ENCODE results near the gene CD163L1. TPM values are rescaled to one million over a fixed set of nuclear protein-coding genes. Genes with fewer than 3 reads are reported as not detected.

CD163L1 gene
- total and polyA plus RNA-seq, 7 experiments from 2014 or later = 0.47 to 2.1 (median 1.5) TPM; not detected in 4

DNA sequence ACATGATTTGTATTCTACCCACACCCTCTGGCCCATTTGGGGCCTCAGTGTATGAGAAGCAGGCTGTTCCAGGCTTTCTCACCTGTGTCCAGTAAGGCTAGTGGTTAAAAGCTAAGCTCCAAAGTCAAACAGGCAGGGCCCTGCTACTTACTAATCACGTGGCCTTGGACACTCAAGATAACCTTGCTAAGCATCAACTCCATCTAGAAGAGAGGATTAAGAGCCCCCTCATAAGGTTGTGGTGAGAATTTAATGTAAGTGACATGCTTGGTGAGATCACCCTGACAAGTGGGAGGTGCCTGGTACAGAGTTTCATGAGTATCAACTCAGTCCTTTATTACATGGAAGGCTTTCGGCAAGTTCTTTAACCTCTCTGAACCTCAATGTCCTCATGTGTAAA is 122.3 kb downstream of the CD163L1 start:
- Histone ChIP-seq H3K27me3 (ENCODE audit: control insufficient read depth in 2 of 2, insufficient read depth in 2 of 2, low read length in 2 of 2) (no peaks in the 10 kb centered on the region), H3K36me3 (ENCODE audit: control insufficient read depth in 2 of 3, insufficient read depth in 3 of 3, low read length in 3 of 3) (no peaks in the 10 kb centered on the region), H3K27ac (ENCODE audit: low read depth, low read length) (no peak overlapping the region), H3K9me3 (ENCODE audit: control insufficient read depth in 2 of 3, low read length in 3 of 3) (no peaks in the 10 kb centered on the region), H3K4me3 (ENCODE audit: low read length) (no peak overlapping the region), H3K4me1 (ENCODE audit: control insufficient read depth in 2 of 2, insufficient read depth in 2 of 2, low read length in 2 of 2) (no peaks in the 10 kb centered on the region)
- ATAC-seq (no peak), DNase-seq (no peak)
- no peaks in the 10 kb centered on the region for H3K9me3 Mint-ChIP-seq
- peaks cover 0 to 19% (median 5%) of the 10 kb centered on the region in 5 donors for H3K27me3 Mint-ChIP-seq
- no peak overlapping the region for H3K4me3 Mint-ChIP-seq
- ChIA-PET POLR2A (no interaction called here), CTCF (no interaction called here)
- H3K4me1 Mint-ChIP-seq = no peaks in the 10 kb centered on the region
- H3K27ac Mint-ChIP-seq = no peak overlapping the region
- intact Hi-C loops (cut with micrococcal nuclease) = loop anchor here in 1 of 2 donors (10.0 kb wide), 1 partner anchor 313 kb away; no protein-coding TSS in a partner anchor
- no peaks in the 10 kb centered on the region for H3K36me3 Mint-ChIP-seq

DNA sequence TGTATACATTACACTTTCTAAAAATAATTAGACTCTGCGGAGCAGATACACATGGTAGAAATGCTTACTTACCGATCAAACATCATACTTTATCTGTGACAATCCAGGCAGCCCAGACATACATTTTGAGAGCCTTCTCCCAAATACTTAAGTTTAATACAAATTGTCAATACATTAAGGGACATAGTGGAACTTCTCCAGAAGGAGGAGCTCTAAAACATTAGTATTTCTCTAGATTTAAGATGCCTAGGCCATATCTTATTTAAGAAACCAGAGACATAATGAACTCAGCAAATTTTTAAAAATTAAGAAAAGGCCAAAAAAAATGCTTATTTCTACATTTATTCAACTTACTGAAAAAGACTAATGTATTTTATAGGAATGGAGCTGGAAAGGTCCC is 124.0 kb downstream of the CD163L1 start:
- no peak for DNase-seq
- Histone ChIP-seq H3K36me3 (ENCODE audit: control insufficient read depth in 2 of 3, insufficient read depth in 3 of 3, low read length in 3 of 3) (no peaks in the 10 kb centered on the region), H3K27me3 (ENCODE audit: control insufficient read depth in 2 of 2, insufficient read depth in 2 of 2, low read length in 2 of 2) (no peaks in the 10 kb centered on the region), H3K4me1 (ENCODE audit: control insufficient read depth in 2 of 2, insufficient read depth in 2 of 2, low read length in 2 of 2) (no peaks in the 10 kb centered on the region), H3K4me3 (ENCODE audit: low read length) (no peak overlapping the region), H3K27ac (ENCODE audit: low read depth, low read length) (no peak overlapping the region), H3K9me3 (ENCODE audit: control insufficient read depth in 2 of 3, low read length in 3 of 3) (no peaks in the 10 kb centered on the region)
- CTCF ChIA-PET = no interaction called here
- ATAC-seq = no peak
- H3K4me3 Mint-ChIP-seq = no peak overlapping the region
- no peaks in the 10 kb centered on the region for H3K36me3 Mint-ChIP-seq
- no peak overlapping the region for H3K27ac Mint-ChIP-seq
- POLR2A ChIA-PET = no interaction called here
- H3K9me3 Mint-ChIP-seq = no peaks in the 10 kb centered on the region
- peaks cover 0 to 9% (median 2%) of the 10 kb centered on the region in 5 donors for H3K27me3 Mint-ChIP-seq
- intact Hi-C loops (cut with micrococcal nuclease) = loop anchor here (1.0 to 10.0 kb wide), 2 partner anchors 140 to 315 kb away; no protein-coding TSS in a partner anchor
- H3K4me1 Mint-ChIP-seq = no peaks in the 10 kb centered on the region

DNA sequence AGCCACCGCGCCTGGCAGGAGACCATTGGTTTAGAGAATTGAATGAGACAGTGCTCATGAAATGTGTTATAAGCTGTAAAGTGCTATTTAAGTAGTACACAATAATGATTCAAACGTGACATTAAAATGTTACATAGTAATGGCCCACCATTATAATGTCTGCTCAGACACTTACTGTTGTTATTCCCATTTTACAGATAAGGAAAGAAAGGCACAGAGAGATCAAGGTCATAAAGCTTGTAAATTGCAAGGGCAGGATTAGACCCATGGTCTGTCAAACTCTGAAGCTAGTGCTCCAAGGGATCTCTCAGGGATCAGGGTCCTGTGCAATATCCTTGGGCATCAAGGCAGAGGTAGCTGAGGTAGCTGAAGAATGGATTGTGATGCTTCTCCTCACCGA is 133.9 kb downstream of the CD163L1 start:
- no peak overlapping the region for H3K27ac ChIP-seq (ENCODE audit: low read depth, low read length)
- DNase-seq (no peak), ATAC-seq (no peak)
- no peaks in the 10 kb centered on the region for H3K9me3 ChIP-seq (ENCODE audit: control insufficient read depth in 2 of 3, low read length in 3 of 3)
- CTCF ChIA-PET = interaction anchor here (1.6 kb wide), 1 partner anchor 9 kb away, joined by 4 read pairs; no protein-coding TSS in a partner anchor
- Mint-ChIP-seq H3K4me1 (no peaks in the 10 kb centered on the region), H3K36me3 (no peaks in the 10 kb centered on the region), H3K27ac (no peak overlapping the region), H3K4me3 (no peak overlapping the region), H3K9me3 (no peaks in the 10 kb centered on the region), H3K27me3 (peaks cover 0 to 9% (median 2%) of the 10 kb centered on the region in 5 donors)
- POLR2A ChIA-PET = no interaction called here
- no peak overlapping the region for H3K4me3 ChIP-seq (ENCODE audit: low read length)
- H3K27me3 ChIP-seq (ENCODE audit: control insufficient read depth in 2 of 2, insufficient read depth in 2 of 2, low read length in 2 of 2) = no peaks in the 10 kb centered on the region
- intact Hi-C loops (cut with micrococcal nuclease) = no loop called here
- no peaks in the 10 kb centered on the region for H3K36me3 ChIP-seq (ENCODE audit: control insufficient read depth in 2 of 3, insufficient read depth in 3 of 3, low read length in 3 of 3)
- H3K4me1 ChIP-seq (ENCODE audit: control insufficient read depth in 2 of 2, insufficient read depth in 2 of 2, low read length in 2 of 2) = no peaks in the 10 kb centered on the region

Other genes starting within 250 kb of the CD163L1 start
- gene ACSM4, start 140.1 kb downstream of the CD163L1 start, total RNA-seq = not detected
- gene ACSM4, start 140.1 kb downstream of the CD163L1 start, polyA plus RNA-seq = not detected
- gene CD163, start 59.6 kb upstream of the CD163L1 start, total RNA-seq = 10 to 100 TPM in 3 of 5 experiments, 1 to 10 TPM in 1, not detected in 1; 4.6 to 35.0 (median 11.5) TPM
- gene CD163, start 59.6 kb upstream of the CD163L1 start, polyA plus RNA-seq = under 1 TPM in 1 of 2 donors, not detected in 1; 0.05 TPM
- gene APOBEC1, start 221.8 kb upstream of the CD163L1 start, total RNA-seq = not detected
- gene APOBEC1, start 221.8 kb upstream of the CD163L1 start, polyA plus RNA-seq = not detected

All from naive thymus-derived CD4-positive, alpha-beta T cell (primary cell).